HG02852 (cell line): ENCODE results near the gene AGR2.

ENCODE experiments used
- ATAC-seq: cut with Tn5 transposase; IDR thresholded peaks from one replicate; pipeline ENCODE4 v1.9.1; 2021; ENCODE audit warnings: mild to moderate bottlenecking, moderate library complexity; ENCODE audit not compliant: unreplicated experiment

The AGR2 gene

GRCh38 chr7:16743236-16743635 lies 61.6 kb downstream of the AGR2 start:
- ATAC-seq, result no peak

- ATAC-seq, result no peak
These were observed 62.3 kb downstream of the AGR2 start for GRCh38 chr7:16742547-16742946.
